HL-60 (cell line): ENCODE data around the gene DRC7.

ENCODE experiments used
- CTCF ChIP-seq: IDR thresholded peaks from one replicate; pipeline ENCODE4 v1.5.1; 2011; ENCODE audit warnings: low read length, control low read depth, inconsistent platforms; ENCODE audit not compliant: insufficient read depth
- POLR2AphosphoS5 ChIP-seq: IDR thresholded peaks from 2 replicates; pipeline ENCODE4 v1.6.1; 2012; ENCODE audit warnings: low read depth
- TF ChIP-seq, protein P1 (sequence below): IDR thresholded peaks from 2 replicates; pipeline ENCODE4 v1.6.1; 2012; ENCODE audit warnings: low read depth; ENCODE audit not compliant: insufficient replicate concordance

DNA sequence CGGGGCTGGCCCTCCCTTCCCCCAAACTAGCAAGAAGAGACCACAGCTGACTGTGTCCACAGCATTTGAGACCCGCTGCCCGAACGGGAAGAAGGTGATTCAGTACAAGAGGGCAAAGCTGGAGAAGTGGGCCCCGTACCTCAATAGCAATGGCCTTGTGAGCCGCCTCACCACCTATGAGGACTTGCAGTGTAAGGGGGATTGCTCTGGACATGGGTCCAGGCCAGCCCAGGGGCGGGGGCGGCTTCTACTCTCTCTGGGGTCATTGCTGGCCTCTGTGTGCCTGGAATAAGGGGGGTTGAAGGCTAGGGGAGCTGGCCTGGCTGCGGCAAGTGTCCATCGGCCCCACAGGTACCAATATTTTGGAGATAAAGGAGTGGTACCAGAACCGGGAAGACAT is 28.0 kb downstream of the DRC7 start:
- TF ChIP-seq CTCF (no peak), POLR2AphosphoS5 (no peak)
- TF ChIP-seq, protein P1, sequence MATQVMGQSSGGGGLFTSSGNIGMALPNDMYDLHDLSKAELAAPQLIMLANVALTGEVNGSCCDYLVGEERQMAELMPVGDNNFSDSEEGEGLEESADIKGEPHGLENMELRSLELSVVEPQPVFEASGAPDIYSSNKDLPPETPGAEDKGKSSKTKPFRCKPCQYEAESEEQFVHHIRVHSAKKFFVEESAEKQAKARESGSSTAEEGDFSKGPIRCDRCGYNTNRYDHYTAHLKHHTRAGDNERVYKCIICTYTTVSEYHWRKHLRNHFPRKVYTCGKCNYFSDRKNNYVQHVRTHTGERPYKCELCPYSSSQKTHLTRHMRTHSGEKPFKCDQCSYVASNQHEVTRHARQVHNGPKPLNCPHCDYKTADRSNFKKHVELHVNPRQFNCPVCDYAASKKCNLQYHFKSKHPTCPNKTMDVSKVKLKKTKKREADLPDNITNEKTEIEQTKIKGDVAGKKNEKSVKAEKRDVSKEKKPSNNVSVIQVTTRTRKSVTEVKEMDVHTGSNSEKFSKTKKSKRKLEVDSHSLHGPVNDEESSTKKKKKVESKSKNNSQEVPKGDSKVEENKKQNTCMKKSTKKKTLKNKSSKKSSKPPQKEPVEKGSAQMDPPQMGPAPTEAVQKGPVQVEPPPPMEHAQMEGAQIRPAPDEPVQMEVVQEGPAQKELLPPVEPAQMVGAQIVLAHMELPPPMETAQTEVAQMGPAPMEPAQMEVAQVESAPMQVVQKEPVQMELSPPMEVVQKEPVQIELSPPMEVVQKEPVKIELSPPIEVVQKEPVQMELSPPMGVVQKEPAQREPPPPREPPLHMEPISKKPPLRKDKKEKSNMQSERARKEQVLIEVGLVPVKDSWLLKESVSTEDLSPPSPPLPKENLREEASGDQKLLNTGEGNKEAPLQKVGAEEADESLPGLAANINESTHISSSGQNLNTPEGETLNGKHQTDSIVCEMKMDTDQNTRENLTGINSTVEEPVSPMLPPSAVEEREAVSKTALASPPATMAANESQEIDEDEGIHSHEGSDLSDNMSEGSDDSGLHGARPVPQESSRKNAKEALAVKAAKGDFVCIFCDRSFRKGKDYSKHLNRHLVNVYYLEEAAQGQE, result no peak
